ENCODE data around the gene TTC28. TPM values are rescaled to one million over a fixed set of nuclear protein-coding genes. Genes with fewer than 3 reads are reported as not detected.

Gene TTC28
- total and polyA plus RNA-seq, 2 donors (not counting 3 experiments of a cell fraction or from before 2014, with no cell fraction given), result 16.5 to 51.1 TPM

DNA sequence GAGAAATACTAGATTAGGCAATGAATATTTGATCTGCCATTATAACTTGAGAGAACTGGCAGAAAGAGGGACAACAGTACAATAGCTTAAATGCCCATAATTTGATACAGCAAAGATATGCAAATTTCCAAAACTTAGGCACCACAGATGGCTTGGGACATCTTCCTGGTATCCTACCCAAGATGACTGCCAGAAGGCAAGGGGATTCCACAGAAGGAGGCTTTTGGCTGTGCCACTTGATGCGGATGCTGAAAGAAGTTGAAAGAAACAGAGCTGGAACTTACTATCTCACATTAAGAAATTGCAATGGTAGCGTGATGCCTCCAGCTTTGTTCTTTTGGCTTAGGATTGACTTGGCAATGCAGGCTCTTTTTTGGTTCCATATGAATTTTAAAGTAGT, 216.7 kb downstream of the TTC28 start:
- BruUV-seq (replicated peaks), result no TSS peak
- DNase-seq (ENCODE audit: low read depth, low spot score), result no peak

More for the DNA sequence above, 216.7 kb downstream of the TTC28 start:
- Histone ChIP-seq H3K4me3 (replicated peaks in 1 of 3; ENCODE audit: insufficient read depth in 1 of 3, low read depth in 1 of 3, low read length in 3 of 3) (no peak overlapping the region), H3K27me3 (ENCODE audit: control insufficient read depth in 2 of 2, insufficient read depth in 2 of 2, low read length in 2 of 2) (no peaks in the 10 kb centered on the region), H4K20me1 (replicated peaks; ENCODE audit: control insufficient read depth, extremely low read depth, insufficient read depth, low read length) (no peaks in the 10 kb centered on the region), H3K79me2 (ENCODE audit: control insufficient read depth, insufficient read depth, low read length) (no peaks in the 10 kb centered on the region), H3K4me2 (ENCODE audit: insufficient read depth, low read length) (no peak overlapping the region), H2AFZ (ENCODE audit: low read depth, low read length) (no peak overlapping the region), H3K9me3 (replicated peaks; ENCODE audit: control insufficient read depth, insufficient read depth, low read length) (no peaks in the 10 kb centered on the region), H3K9ac (replicated peaks; ENCODE audit: extremely low read depth, insufficient read depth, low read length) (no peak overlapping the region), H3K36me3 (ENCODE audit: control insufficient read depth in 2 of 2, extremely low read depth in 1 of 2, insufficient read depth in 2 of 2, low read length in 2 of 2) (no peaks in the 10 kb centered on the region), H3K27ac (ENCODE audit: insufficient read depth, low read depth, low read length) (no peak overlapping the region), H3K9me1 (replicated peaks; ENCODE audit: control insufficient read depth, extremely low read depth, insufficient read depth, low read length) (no peaks in the 10 kb centered on the region), H3K4me1 (ENCODE audit: control insufficient read depth, extremely low read depth, insufficient read depth, low read length) (no peaks in the 10 kb centered on the region)
- no peak for TF ChIP-seq POLR2A (IDR thresholded peaks at IDR 0.05; ENCODE audit: low read depth, low read length)
- TF ChIP-seq FOS (IDR thresholded peaks at IDR 0.05; ENCODE audit: borderline replicate concordance, insufficient read depth, low read length), result no peak
- TF ChIP-seq JUN (IDR thresholded peaks at IDR 0.05; ENCODE audit: borderline replicate concordance, insufficient read depth, insufficient read length, low read depth), result no peak
- TF ChIP-seq, protein P1, sequence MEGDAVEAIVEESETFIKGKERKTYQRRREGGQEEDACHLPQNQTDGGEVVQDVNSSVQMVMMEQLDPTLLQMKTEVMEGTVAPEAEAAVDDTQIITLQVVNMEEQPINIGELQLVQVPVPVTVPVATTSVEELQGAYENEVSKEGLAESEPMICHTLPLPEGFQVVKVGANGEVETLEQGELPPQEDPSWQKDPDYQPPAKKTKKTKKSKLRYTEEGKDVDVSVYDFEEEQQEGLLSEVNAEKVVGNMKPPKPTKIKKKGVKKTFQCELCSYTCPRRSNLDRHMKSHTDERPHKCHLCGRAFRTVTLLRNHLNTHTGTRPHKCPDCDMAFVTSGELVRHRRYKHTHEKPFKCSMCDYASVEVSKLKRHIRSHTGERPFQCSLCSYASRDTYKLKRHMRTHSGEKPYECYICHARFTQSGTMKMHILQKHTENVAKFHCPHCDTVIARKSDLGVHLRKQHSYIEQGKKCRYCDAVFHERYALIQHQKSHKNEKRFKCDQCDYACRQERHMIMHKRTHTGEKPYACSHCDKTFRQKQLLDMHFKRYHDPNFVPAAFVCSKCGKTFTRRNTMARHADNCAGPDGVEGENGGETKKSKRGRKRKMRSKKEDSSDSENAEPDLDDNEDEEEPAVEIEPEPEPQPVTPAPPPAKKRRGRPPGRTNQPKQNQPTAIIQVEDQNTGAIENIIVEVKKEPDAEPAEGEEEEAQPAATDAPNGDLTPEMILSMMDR (IDR thresholded peaks at IDR 0.05; ENCODE audit: extremely low read depth in 1 of 2, insufficient read depth in 1 of 2, low read depth in 1 of 2, low read length in 2 of 2), result no peak
- TF ChIP-seq POLR2AphosphoS5 (IDR thresholded peaks at IDR 0.05; ENCODE audit: insufficient read depth, low read depth, low read length), result no peak
- TF ChIP-seq GATA2 (IDR thresholded peaks at IDR 0.05; ENCODE audit: insufficient read depth, insufficient read length, low read depth, low read length), result no peak
- TF ChIP-seq EZH2 (IDR thresholded peaks at IDR 0.05; ENCODE audit: borderline replicate concordance, low read depth, low read length, severe bottlenecking), result no peak
- no peak for TF ChIP-seq MYC (IDR thresholded peaks at IDR 0.05; ENCODE audit: low read depth, low read length)
- TF ChIP-seq, protein P2, sequence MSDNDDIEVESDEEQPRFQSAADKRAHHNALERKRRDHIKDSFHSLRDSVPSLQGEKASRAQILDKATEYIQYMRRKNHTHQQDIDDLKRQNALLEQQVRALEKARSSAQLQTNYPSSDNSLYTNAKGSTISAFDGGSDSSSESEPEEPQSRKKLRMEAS (IDR thresholded peaks at IDR 0.05; ENCODE audit: insufficient read depth, insufficient read length), result no peak
- CTCF ChIA-PET, result no interaction called here
- dilution Hi-C loops (cut with MboI; ENCODE audit: extremely low pct_ligation_motif_present, low sequenced_read_pairs) (no loop called here), intact Hi-C loops (cut with micrococcal nuclease) (no loop called here)
- POLR2A ChIA-PET, result no interaction called here
- no peak for FAIRE-seq

Data from endothelial cell of umbilical vein (primary cell).